Stimulated activated CD4-positive, alpha-beta T cell treated with anti-CD3 and anti-CD28 coated beads, Interleukin-1b, Interleukin-23, amount 100 ng/mL, for 4 hours (primary cell): Measurements from ENCODE around the gene POLR1F.
"Not testable (repeated sequence)": the region's sequence is repeated elsewhere in the genome, so short reads cannot be mapped to it uniquely, and the experiment has no call there.

Experiments used
- DNase-seq, 2 donors: peaks; one replicate each; pipeline ENCODE4 v3.0.0-alpha.2; 2020; ENCODE audit warnings: low read depth in 2 of 2

The POLR1F gene, protein sequence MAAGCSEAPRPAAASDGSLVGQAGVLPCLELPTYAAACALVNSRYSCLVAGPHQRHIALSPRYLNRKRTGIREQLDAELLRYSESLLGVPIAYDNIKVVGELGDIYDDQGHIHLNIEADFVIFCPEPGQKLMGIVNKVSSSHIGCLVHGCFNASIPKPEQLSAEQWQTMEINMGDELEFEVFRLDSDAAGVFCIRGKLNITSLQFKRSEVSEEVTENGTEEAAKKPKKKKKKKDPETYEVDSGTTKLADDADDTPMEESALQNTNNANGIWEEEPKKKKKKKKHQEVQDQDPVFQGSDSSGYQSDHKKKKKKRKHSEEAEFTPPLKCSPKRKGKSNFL

DNA sequence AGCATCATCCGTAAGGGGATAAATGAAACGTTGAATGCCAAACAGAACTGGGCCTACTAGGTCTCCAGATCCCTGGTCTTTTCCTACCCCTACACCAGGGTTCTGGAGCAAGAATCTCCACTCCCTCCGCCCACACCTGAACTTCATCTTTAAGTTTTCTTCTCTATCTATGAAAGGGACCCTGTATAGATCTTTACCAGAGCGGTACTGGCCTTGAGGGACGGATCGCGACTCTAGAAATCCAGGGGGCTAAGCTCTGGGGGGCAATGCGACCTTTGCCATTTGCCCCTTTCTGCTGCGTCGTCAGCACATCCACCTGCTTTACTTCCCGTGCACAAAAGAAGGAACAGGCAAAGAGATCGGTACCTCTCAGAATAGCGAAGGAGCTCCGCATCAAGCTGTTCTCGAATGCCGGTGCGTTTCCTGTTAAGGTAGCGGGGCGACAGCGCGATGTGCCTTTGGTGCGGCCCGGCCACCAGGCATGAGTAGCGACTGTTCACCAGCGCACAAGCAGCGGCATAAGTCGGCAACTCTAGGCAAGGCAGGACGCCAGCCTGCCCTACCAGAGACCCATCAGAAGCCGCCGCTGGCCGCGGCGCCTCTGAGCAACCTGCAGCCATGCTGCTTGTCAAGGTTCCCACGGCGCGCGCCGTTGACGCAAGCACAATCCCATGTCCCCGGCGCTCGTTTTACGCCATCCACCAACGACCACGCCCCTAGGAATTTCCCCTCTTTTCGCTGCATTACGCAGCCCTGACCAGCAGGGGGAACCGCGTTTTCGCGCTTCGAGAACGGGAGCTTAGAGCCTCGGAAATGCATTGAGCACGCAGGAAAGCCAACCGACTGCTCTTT lies at the start of gene POLR1F:
Gene POLR1F (minus strand): TSS at position 641 of the 852 bp plus-strand sequence. CDS start 21 bp downstream, at position 620.
- peak; percentile 88 to 93 for DNase-seq

- DNase-seq, result no peak
Measured at GRCh38 chr7:19754521-19755116, 45.8 kb upstream of the POLR1F start.

DNA sequence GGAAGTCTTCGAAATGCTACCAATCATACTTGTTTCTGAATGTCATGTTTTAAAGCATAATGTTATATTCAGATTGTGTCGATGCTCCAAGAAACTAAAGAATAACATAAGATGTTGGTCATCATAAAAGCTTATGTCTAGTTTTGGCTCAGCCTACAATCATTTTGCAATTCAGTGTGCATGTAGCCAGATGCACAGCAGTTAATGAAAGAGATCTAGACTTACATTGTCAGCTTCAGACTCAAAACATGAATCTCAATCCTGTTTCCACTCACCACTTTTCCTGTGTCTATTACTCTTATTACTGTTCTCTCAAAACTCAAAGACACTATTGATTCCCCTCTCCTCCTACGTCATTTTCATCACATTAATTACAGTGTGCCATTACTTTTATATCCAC lies 43.2 kb upstream of the POLR1F start:
- no peak for DNase-seq

- no peak for DNase-seq
Measured at GRCh38 chr7:19749658-19750057, 40.8 kb upstream of the POLR1F start.

DNA sequence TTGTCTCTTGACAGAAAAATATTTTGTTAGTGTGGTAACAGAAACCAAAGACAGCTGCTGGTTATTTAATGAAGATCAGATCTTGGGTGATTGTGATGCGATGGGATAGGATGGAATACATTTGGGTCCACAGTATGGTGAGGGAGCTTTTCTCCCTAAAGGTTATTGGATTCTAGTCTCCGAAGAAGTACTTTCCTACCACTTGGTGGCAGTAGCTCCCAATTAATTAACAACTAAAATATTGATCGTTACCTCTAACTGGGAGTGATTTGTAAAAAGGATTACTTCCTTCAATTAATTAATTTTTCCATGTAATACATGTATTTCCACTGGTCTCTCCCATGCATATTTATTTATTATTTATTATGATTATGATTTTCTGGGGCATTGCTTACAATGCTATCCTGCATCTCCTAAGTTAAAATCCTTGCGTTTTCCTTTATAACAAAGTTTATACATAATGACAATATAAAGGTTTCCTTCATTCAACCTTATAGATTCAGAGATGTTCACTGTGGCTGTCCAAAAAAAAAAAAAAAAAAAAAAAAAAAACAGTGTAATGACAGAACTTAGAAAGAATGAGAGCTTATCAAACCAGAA lies 39.0 kb upstream of the POLR1F start:
- DNase-seq, result no peak

DNA sequence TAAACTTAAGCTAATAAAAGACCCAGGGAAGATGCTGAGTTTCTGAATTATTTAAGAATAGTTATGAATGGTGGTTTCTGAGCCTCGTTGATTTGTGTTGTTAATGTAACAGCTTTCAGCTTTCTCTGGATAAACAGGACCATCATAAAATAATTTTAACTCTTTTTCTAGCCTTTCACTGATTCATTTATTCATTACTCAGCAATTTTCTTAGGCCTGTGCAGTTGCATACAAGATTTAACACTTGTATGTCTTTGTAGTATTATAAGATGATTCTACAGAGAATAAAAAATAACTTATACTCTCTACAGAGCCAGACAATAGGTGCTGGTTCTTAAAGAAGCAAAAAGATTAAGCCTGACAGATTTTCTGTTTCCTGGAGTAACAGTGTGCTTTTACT lies 35.2 kb upstream of the POLR1F start:
- no peak for DNase-seq

DNA sequence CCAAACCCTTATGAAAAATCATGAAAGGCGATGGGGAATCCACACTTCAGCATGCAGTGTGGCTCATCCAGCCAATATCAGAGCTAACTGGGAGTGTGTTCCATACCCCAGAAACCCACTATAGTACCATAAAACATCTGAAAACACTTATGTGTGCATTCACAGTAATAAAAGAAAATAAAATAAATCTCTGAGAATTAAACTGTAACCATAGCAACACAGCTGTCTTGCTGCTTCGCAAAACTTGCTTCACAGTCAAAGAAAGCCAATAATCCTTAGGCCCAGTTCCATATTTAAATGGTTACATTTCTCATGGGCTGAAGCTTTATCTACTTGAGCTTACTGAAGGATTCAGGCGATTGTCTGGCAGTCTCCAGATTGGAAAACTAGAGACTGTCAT lies 19.9 kb upstream of the POLR1F start:
- no peak for DNase-seq

DNA sequence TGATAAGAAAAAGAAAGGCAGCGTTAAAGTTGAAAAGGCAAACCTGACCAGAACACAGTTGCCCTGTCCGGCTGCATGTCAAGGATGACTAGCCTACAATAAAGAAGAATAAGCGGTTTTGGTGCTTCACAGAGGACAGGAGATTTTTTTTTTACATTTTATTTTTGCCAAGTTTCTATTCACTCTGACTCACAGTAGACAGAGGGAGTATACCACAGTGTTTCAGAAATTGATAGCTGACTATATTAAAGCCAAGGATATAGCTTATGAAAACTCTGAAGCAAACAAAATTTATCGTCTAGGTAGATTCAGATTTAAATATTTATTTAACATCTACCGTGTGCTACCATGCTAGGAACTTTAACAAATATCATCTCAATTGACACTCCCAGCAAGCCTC lies 16.9 kb upstream of the POLR1F start:
- no peak for DNase-seq

DNA sequence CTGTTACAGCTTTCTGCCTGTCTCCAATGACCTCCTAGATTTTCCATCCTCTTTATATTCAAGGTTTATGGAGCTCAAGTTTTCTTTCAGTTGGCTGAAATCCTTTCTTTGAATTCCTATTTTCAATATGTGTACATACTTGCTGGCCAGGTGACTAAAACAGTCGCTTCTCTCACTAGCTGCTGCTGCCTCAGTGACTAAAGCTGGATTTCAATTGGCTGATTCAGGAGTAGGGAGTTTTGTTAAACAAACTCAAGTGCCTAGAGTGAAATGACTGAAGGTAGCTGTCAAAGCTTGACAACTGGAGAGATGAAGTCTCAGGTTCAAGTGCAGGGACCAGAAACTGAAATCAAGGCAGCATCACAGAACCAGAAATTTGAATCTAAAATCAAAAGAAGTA lies 6.7 kb upstream of the POLR1F start:
- no peak for DNase-seq

- peak in 1 of 2 donors; percentile 36 for DNase-seq
Measured at GRCh38 chr7:19713676-19714075, 4.8 kb upstream of the POLR1F start.

DNA sequence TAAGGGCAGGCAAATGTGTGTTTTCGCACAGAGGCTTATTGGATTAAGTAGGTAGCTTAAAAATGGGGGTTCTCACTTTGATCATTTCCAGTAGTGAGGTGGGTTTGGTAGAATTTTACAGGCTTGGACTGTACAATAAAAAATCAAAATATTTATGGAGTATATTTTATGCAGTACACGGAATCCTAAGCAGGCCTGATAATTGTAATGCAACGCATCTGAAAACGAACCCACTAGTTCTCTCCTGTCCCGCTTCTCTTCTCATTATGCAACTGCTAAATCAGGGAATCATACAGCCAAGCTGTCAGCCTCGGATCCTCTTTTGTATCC lies 377 bp upstream of the POLR1F start:
- DNase-seq, result no peak

- no peak for DNase-seq
Measured at GRCh38 chr7:19707240-19707639, 1.6 kb downstream of the POLR1F start.

DNA sequence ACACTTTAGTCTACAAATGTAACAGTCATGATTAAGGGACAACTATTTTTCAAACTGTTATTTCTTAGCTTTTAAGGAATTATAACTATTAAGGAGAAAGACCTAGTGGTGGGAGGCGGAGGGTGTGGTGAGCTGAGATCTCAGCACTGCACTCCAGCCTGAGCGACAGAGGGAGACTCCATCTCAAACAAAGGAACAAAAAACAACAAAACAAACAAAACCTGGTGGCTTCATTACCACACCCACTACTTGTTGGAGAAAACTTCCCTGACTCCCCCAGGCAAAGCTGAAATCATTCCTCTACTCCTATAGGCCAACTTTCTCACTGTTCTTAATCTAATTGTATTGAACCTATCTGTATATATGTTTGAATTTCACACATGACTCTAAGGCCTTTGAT lies 3.2 kb downstream of the POLR1F start:
- DNase-seq, result no peak

- DNase-seq, result no peak
Measured at GRCh38 chr7:19701471-19701870, 7.4 kb downstream of the POLR1F start.

- no peak for DNase-seq
Measured at GRCh38 chr7:19700936-19701335, 7.9 kb downstream of the POLR1F start.

DNA sequence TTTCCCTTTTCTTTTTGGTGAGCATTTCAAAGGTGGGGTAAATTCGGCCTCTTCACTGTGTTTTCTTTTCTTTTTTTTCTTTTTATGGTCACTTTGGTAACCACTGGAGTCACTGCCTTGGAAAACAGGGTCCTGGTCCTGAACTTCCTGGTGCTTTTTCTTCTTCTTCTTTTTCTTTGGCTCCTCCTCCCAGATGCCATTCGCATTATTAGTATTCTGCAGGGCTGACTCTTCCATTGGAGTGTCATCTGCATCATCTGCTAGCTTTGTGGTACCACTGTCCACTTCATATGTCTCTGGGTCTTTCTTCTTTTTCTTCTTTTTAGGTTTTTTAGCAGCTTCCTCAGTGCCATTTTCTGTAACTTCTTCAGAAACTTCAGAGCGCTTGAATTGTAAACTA lies 10.5 kb downstream of the POLR1F start:
- no peak for DNase-seq

- no peak for DNase-seq
Measured at GRCh38 chr7:19696926-19697325, 11.9 kb downstream of the POLR1F start.

DNA sequence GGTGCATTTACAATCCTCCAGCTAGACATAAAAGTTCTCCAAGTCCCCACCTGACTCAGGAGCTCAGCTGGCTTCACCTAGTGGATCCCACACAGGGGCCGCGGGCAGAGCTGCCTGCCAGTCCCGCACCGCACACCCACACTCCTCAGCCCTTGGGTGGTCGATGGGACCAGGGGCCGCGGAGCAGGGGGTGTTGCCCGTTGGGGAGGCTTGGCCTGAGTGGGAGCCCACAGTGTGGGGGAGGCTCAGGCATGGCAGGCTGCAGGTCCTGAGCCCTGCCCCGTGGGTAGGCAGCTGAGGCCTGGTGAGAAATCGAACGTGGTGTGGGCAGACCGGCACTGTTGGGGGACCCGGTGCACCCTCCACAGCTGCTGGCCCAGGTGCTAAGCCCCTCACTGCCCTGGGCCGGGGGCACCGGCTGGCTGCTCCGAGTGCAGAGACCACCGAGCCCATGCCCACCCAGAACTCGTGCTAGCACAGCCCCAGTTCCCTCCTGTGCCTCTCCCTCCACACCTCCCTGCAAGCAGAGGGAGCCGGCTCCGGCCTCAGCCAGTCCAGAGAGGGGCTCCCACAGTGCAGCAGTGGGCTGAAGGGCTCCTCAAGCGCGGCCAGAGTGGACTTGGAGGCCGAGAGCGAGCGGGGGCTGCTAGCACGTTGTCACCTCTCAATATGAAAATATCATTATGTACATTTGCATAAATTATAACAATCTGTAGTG lies 16.6 kb downstream of the POLR1F start:
- DNase-seq, result no peak

DNA sequence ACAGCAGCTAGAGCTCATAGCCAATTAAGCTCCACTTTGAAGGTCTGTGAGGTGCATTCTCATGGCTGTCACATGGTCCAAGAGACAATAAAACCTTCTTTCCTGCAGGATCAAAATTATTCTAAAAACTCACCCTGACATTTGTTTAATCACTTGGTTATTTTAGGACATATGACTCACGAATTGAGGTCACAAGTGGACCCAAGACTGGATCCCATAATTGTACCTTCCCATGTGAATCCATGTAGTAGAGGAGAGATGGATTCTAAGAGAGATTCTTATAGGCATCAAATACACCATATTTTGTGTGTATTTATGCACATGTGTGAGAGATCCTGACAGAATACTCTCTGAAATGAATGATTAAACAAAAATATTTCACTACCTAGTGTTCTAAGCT lies 18.1 kb downstream of the POLR1F start:
- DNase-seq, result no peak

DNA sequence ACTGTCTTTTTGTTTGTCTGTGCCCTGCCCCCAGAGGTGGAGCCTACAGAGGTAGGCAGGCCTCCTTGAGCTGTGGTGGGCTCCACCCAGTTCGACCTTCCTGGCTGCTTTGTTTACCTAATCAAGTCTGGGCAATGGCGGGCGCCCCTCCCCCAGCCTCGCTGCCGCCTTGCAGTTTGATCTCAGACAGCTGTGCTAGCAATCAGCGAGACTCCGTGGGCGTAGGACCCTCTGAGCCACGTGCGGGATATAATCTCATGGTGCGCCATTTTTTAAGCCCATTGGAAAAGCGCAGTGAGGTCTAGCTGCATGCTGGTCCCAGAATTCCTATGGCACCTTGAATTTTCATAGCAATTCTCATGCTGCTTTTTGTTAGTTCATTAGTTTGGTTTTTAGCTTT lies 19.7 kb downstream of the POLR1F start:
- DNase-seq, result not testable (repeated sequence)

DNA sequence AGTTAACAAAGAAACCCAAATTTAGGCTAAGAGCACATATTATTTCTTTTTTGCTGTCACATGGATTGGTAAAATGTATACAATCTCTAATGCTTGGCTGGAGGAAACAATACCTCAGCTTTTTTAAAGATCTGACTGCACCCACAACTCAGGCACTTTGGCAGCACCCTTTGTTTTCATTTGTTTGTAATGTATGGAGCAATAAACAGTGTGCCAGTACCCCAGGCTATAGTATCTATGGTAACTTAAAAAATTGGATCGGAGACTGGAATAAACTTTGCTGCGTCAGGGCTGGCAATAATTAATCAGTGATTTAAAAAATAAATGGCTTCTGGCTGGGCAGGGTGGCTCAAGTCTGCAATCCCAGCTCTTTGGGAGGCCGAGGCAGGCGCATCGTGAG lies 27.2 kb downstream of the POLR1F start:
- DNase-seq, result no peak

- DNase-seq, result no peak
Measured at GRCh38 chr7:19677180-19677579, 31.7 kb downstream of the POLR1F start.
